GM04504 (cell line): ENCODE data around the gene VWA2.

Source experiments
- DNase-seq: peaks from one replicate; pipeline ENCODE4 v3.0.0-alpha.2; 2012; ENCODE audit warnings: low read depth

The VWA2 gene

DNA sequence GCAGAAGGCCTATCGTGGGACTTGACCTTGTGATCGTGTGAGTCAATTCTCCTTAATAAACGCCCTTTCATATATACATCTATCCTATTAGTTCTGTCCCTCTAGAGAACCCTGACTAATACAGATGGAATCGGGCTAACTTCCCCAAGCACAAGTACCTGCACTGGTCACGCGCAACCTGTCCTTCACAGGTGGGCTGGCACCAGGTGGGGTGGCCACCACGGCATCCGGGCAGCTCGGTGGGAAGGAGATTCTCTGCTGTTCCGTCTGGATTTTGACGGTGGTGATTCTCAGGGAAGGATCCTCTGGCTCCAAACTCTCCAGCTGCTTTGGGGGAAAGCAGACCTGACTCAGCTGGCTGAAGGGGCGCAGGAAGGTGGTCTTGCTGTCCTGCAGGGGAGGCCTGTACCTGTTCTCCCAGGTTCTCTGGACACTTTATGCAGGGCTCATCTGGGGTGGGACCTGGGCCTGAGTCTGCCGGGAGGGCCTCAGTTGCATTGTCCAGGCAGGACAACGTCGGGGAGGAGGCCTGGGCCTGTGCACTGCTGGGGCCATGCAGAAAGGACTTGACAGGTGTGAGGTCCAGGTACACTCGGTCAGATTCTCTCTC, 61.1 kb downstream of the VWA2 start:
- no peak for DNase-seq

DNA sequence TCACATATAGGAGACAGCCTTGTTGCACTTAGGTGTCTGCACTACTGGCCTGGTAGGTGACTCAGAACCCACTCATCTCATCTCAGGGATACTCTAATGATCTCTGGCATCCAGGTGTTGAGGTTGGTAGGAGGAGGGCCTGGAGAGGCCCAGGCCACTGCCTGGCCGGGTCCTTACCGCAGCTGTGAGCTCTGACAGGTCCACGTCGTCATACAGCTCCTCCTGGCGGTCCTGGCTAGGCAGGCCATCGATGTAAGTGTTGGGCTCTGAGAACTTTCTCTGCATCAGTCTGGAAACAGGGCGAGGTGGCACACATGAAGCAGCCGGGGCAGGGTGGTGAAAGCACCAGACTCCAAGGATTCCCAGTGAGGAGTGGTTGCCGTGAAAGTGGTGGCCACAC, 62.1 kb downstream of the VWA2 start:
- DNase-seq = no peak

DNA sequence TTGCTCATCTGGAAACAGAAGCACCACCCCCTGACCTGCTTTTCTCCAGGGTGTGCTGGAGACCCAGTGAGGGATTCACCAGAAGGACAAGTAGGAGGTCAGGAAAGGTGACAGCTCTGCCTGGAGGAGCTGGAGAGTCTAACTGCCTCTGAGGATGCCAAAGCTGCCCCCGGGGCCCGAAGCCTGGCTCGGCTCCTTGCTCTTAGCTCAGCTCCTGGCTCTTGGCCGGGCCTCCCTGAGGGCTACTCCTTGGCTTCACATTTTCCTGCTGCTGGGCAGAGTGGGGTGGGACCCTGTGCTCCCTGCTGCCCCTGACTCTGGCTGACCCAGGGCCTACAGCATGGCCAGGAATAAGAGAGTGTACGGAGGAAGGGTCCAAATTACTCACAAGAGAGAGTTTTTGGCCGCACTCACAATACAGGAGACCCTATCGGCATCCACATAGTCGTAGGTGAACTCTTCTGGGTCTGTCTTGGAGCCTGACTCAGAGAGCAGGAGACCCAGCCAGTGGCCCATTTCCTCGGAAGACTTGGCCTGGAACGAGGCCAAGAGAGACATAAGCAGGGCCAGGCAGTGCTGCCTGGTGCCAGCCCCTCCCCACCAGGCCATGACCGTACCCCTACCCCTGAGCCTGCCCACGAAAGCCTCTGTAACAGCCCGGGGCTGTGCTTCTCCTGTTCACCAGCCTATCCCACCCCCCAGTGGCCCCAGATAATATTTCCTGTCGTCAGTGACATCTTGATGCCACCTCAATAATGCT, 63.1 kb downstream of the VWA2 start:
- no peak for DNase-seq

DNA sequence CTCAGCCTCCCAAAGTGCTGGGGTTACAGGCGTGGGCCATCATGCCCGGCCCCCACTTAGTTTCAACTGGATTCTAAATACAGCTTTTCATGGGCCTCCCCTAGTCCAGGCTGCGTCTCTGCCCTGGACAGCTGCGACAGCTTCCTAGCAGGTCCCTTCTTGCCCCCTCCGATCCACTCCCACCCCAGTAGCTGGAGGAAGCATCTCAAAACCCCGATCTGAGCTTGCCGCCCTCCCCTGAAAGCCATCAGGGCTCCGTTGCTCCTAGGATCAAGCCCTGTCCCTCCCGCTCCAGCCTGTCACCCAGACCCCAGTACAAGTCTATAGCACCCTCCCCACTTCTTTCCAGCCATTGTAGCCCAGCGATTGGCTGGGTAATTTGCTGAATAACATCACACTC, 64.5 kb downstream of the VWA2 start:
- no peak for DNase-seq

DNA sequence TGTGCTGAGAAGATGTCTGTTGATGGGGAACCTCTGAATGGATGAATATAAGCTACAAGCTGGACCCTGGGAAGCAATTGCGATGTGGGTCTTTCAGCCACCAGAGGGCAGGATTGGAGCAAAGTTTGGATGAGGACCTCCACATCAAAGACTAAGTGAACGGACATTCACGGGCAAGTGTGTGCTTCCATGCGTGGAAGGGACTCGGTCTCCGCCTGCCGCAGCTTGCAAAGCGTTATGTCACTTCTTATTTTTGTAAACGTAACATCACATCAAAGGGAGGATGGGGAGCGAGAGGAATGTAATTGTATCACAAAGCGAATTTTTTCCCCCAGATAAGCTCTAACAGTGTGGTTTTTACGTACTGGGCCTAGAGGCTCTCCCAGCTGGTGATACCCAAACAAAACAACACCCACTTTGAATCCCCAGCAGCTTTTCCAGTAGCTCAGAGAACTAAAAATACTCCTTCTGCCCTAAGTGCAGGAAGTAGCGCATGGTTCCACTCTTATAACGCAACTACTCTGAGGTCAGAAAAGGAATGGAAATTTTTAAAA, 65.0 kb downstream of the VWA2 start:
- DNase-seq = peak; percentile 74

DNA sequence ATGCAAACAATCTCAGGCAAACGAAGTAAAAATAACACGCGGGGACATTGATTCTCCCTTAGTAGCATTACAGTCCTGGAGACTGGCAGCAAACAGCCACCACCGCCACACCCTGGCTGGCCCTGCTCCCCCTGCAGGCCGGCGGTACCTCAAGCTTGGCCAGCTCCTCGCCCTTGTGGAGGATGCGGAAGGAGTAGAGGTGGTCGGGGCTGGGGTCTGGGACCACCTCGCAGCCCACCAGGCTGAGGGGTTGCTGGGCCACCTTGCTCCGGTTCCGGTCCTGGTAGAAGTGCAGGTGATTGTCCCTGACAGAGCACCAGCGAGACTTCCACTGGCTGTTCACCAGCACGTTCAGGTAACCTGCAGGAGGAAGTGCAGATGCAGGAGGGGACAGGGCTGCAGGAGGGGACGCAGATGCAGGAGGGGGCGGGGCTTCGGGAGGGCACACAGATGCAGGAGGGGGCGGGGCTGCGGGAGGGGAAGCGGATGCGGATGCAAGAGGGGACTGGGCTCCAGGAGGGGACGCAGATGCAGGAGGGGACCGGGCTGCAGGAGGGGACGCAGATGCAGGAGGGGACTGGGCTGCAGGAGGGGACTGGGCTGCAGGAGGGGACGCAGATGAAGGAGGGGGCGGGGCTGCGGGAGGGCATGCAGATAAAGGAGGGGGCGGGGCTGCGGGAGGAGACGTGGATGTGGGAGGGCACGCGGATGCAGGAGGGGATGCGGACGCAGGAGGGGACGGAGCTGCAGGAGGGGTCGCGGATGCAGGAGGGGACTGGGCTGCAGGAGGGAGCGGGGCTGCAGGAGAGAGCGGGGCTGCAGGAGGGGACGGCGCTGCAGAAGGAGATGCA, 65.7 kb downstream of the VWA2 start:
- no peak for DNase-seq

DNA sequence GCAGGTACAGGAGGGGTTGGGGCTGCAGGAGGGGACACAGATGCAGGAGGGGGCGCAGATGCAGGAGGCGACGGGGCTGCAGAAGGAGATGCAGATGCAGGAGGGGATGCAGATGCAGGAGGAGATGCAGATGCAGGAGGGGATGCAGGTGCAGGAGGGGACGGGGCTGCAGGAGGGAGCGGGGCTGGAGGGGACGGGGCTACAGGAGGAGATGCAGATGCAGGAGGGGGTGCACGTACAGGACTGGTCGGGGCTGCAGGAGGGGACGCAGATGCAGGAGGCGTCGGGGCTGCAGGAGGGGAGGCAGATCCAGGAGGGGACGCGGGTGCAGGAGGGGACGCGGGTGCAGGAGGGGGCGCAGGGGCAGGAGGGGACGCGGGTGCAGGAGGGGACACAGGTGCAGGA, 66.5 kb downstream of the VWA2 start:
- no peak for DNase-seq

DNA sequence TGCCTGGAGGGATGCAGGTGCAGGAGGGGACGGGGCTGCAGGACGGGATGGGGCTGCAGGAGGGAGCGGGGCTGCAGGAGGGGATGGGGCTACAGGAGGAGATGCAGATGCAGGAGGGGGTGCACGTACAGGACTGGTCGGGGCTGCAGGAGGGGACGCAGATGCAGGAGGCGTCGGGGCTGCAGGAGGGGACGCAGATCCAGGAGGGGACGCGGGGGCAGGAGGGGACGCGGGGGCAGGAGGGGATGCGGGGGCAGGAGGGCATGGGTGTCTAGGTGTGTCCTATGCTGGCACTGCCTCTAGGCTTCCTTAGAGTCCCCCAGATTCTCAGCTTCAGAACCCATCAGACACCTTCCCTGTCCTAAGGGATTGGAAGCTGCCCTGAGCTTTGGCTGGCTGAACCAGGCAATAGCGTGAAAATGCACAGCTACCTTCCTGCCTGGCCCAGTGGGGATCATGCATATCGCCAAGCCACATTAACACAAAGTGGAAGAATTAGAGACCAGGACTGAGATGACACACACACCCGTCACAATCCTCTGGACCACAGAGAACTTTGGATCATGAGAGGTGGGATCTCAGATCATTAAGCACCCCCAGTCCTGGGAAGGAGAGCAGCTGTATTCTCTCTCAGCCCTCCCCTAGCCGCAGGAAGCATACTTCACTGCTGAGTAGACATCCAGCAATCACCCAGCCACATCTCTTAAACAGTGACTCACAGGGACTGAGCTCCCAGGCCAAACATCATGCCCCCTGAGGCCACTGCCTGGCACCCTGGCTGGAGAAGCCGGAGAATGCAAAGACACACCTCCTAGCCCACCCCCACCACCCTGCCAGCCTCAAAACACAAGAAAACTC, 67.3 kb downstream of the VWA2 start:
- DNase-seq = peak; percentile 90

DNA sequence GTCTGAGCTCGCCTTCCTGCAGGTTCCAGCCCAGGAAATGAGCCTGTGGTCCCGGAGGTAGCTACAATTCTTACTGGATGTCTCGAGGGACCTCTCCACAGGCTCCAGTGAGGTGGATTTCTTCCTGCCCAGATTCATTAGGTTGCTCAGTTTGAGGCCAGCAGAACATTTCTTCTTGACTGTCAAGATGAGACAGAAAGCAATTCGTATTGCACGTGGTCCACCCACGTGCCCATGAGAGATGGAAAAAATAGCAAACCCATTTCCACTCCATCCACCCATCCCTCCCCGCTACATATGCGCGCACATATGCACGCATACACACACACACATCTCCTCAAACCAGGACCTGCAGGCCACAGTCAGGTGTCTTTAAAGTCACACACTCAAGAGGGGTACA, 68.7 kb downstream of the VWA2 start:
- no peak for DNase-seq

DNA sequence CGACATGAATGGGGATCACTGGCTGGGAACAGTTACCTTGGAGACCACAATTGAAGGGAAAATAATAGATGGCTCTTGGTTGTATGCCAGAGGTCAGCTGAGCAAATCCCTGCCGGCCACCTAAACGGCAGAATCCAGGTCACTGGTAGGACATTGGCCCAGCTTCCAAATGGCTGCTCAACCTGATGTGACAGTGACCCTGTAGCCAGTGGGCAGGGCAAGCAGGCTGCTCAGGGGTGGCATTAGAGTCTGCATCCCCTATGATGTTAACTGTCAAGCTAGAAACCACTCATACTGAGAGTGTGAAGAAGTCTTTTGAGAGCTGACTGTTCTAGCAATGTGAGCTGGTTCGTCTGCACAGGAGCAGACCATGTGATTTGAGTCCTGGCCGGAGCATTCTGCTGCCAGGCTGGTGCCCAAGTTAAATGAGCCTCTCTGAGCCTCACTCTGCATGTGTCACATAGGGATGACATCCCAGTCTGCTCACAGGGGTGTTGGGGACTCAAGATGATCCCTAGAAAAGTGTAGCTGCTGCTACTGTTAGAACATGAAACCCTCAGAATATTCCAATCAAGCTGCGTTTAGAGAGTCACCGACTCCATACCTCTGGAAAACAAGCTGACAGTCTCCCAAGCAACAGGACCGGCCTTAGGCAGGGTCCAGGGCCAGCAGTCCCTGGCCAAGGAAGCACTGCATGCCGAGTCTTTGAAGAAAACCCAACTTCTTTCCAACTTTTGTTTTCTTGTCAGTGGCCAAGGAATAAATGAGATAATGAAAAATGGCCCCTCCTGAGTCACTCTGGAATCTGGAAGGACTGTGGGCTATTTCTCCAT, 69.7 kb downstream of the VWA2 start:
- DNase-seq = peak; percentile 38

DNA sequence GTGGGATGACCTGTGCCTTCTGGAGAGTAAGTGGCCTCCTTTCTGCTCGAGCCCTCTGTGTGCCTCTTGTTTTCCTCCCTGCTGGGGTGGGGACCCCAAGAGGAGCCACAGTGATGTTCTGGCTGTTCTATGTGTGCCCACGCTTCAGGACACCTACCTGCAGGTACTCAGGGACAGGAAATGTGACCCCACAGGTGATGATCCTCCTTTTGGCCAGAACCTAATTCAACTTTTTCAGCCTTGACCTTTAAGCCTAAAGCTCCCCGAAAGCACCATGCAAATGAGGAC, 70.3 kb downstream of the VWA2 start:
- no peak for DNase-seq

DNA sequence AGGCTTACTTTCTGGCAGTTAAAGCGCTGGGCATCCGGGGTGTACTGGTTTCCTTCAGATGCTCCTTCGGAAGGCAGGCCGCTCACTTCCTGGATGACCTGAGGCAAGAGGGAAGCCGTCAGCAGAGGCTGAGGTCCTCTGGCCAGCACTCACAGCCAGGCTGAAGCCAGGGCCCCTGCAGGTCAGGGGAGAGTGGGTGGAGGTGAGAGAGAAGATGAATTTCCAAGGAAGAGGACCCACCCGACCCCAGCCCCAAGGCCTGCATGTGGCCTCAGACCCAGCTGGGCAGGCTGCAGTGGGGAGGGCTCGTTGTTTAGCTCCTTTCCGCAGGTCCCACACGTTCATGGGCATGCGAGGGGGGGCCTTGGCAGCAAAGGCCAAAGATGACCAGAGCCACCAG, 71.3 kb downstream of the VWA2 start:
- DNase-seq = no peak

DNA sequence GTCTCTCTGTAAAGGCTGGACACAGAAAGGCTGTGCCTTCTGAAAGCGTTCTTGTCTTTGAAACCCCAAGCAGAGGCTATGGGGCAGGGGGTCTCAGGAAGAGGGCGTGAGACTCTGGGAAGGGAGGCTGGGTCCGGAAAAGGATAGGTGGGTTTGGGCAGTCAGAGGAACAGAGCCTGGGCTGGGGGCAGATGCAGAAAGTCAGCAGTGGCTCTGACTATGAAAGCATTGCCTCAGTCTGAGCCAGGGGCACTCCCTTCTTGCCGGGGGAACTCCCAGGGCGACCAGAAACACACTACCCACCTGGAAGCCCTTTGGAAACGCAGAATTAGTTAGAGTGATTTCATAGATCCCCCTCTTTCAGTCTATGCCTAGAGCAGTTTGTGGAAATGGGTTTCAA, 72.0 kb downstream of the VWA2 start:
- DNase-seq = no peak

DNA sequence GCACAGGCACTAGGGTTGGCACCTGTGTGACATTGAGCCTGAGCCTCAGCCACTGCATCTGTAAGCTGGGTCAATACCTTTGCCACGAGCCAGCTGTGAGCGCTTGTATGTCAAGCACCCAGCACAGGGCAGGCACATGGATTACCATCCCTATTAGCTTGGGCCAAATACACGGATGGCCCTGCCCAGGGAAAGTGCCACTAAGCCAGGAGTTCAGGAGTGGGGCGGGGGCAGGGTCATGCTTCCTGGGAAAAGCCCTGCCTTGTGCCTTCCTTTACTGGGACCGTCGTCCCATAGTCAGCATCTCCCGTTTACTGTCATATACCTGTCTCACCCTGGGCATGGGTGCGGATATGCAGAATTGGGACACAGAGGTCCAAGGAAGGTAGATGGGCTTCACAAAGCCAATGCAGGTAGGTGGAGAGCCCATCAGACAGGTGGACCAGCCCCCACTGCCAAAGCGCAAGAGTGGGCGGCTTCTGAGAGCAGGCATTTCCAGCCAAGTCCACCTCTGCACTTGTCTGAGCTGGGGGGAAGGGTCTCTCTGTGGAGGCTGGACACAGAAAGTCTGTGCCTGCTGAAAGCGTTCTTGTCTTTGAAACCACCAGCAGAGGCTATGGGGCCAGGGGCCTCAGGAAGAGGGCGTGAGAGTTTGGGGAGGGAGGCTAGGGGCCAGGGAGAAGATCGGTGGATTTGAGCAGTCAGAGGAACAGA, 72.6 kb downstream of the VWA2 start:
- DNase-seq = no peak

DNA sequence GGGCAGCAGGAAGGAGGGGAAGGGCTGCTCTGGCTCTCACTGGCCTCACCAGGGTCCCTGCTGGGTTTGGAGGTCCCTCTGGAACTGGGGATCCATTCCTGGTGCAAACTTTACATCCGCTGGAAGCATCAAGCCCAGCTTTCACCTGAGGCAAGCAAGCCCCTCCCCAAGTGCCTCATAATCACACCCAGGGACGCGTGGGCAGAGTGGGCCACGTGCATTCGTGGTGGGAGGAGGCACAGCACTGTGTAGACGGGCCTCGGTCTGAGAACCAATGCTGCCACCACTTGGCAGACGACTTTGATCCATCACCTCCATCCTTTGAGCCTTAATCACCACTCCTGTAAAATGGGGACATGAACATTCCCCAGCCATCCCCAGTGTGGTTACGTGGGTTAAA, 74.1 kb downstream of the VWA2 start:
- DNase-seq = no peak

DNA sequence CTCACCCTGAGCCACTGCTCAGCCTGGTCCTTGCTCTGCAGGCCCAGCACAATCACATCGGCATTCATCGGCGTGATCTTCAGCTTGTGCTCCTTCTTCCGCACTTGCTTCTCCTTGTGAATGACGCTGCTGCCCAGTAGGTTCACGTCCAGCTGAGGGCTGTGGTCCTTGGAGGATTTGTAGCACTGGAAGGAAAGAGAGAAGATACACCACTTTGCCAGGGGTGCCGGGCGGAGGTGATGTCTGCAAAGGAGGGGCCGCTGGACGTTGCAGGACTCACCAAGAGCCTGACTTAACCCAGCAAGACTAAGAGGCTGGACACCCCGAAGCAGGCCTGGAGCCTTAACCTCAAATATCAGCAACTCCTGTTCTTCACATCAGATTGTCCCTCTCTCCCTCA, 74.8 kb downstream of the VWA2 start:
- DNase-seq = no peak

DNA sequence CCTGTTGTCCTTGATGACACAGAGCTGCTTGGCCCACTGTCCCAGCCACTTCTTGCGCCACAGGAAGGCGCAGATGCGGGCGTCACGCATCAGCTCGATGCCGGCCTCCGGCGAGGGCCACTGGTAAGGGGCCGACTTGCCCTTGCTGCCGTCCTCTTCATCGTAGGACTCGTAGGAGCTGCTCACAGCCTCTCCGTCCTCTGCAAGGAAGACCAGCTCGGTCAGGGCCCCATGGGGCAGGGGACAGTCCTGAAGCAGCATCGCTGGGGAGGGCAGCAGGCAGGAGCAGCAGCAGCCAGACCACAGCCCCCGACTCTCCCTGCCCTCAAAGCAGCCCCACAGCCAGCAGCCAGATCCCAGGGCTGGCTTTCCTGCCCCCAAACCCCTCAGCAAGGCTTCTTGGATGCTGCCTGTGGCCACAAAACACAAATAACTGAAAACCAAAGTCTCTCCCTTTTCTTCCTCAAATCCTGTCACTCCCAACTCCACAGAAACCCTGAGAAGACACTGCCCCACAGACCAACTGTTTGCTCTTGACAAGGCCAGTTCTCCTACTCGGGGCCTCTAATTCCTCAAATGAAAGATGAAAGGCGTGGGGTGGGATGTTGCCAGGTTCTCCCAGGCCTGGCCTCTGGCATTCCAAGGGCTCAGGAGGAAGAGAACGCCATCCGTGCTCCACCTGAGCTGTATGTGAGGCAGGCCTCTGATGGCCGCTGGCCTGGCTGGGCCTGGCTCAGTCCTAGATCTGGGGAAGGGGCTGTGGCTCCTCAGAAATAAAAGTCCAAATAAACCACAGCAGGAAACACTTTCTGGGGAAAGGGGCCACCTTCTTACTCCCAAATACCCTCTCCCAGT, 76.7 kb downstream of the VWA2 start:
- no peak for DNase-seq

DNA sequence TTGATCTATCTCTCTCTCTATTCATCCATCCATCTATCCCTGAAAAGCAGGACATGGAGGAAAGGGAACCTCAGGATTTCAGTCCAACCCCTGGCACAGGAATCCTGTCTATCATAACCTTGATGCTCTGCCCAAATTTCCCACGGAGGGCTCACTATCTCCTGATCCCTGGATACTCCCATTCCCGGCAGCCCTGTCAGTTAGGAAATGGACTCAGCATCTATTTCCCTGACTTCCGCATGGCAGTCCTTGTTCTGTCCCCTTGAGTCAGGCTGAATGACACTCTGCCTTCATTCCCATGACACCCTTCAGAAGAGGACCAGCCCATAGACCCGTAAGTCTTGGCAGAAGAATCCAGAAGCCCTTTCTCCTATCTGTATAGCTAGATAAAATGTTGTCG, 77.7 kb downstream of the VWA2 start:
- DNase-seq = no peak

DNA sequence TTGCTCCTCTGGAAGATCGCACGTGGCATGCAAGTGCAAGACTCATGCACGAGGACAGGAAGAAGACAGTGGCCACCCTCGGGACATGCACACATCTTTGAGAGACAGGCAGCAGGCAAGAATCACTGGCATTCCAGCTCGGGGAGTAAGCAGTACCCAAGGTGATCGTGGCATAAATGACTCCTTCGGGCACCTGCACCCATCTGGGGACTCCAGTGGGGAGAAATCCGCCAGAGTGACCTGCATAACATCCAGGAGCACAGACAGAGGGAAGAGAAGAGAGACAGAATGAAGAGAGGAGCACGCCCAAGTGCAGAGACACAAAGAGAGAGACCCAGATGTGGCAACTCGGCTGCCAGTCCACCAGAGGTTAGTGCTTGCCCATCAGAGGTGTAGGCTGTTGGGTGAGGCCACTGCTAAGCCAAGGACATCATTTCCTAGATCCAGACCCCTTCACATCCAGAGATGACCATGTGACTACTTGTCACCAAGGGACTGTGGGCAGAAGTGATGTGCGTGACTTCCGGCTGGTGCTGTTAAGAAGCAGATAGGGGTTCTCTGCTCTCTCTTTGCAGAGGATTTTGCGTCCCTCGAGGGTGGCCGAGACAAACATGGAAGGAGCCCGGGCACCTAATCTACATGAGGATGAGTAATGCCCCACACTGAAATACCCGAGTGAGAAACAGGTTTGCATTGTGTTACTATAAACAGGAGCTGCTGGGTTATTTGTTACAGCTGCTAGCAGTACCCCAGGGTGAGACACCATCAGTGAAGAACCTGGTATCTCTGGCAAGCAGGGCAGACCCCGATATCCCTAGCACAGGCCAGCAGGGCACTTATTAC, 80.6 kb downstream of the VWA2 start:
- DNase-seq = no peak
